K562 (cell line): ENCODE measurements around the gene COL8A2. TPM values are rescaled to one million over a fixed set of nuclear protein-coding genes. Genes with fewer than 3 reads are reported as not detected.
A peak's percentile ranks its signal among the peaks of the same experiment; 100 is the strongest.

Experiments used
- ATAC-seq: fragments of 200-7000 bp; cut with Tn5 transposase; 3 replicates; pipeline ENCODE4 v1.9.1; 2020; ENCODE audit warnings: moderate library complexity
- BruUV-seq: library from RNA; stranded (reverse); fragments of 400-500 nt; replicated peaks from 2 replicates; lab custom pipeline; 2021; lab: Mats Ljungman, UMichigan
- CTCF ChIA-PET: fragments of 300-600 bp; formaldehyde crosslinking; extraction: SDS; loops from one replicate; lab custom pipeline; 2021; ENCODE audit warnings: low intra/inter-chr PET ratio; lab: Yijun Ruan, JAX
- POLR2A ChIA-PET: fragments of 300-600, 350-650 bp; sonication (Branson Sonifier 250); formaldehyde crosslinking; extraction: SDS; loops from one replicate; lab custom pipeline; 2021; ENCODE audit warnings: antibody characterized with exemption, inconsistent platforms; lab: Yijun Ruan, JAX
- DNase-seq, 4 experiments: peaks; one replicate each; pipeline versions ENCODE4 v3.0.0 to v3.0.0-alpha.2; 2011 to 2018; ENCODE audit warnings: low spot score in 3 of 4, mixed read lengths in 3 of 4; ENCODE audit errors: extremely low read depth in 1 of 4
- FAIRE-seq: peaks from 2 replicates; lab custom pipeline; 2011; peaks lifted over from hg19 to GRCh38; lab: Jason Lieb, UNC
- H2AFZ ChIP-seq: 2 replicates; pipeline ENCODE4 v1.6.0; 2011; ENCODE audit warnings: low read depth, low read length, control low read depth, inconsistent platforms
- H3K27ac ChIP-seq: fragments of 200-600 bp; 3 replicates; pipeline ENCODE4 v1.8.0; 2011; ENCODE audit warnings: low read depth, mild to moderate bottlenecking, control low read depth, inconsistent platforms, low read length, moderate library complexity, mixed read lengths; ENCODE audit errors: extremely low read depth
- H3K27me3 ChIP-seq, 2 experiments: fragments of 300-600 bp in 1 of 2; 2 replicates in 1 of 2; 3 replicates in 1 of 2; pipeline versions ENCODE4 v1.6.0 to v1.8.0; 2011; ENCODE audit warnings: inconsistent platforms in 2 of 2, low read length in 2 of 2, mild to moderate bottlenecking in 1 of 2, mixed read lengths in 1 of 2, moderate library complexity in 1 of 2; ENCODE audit not compliant: control insufficient read depth in 2 of 2, insufficient read depth in 2 of 2
- H3K36me3 ChIP-seq: fragments of 300-600 bp; 3 replicates; pipeline ENCODE4 v1.8.0; 2011; ENCODE audit warnings: mild to moderate bottlenecking, low read length, inconsistent platforms; ENCODE audit not compliant: control insufficient read depth, insufficient read depth
- H3K4me1 ChIP-seq, 2 experiments: fragments of 200-600 bp in 1 of 2; replicated peaks in 1 of 2; 2 replicates in 1 of 2; 3 replicates in 1 of 2; pipeline versions ENCODE4 v1.5.1 to v1.8.0; 2011; ENCODE audit warnings: inconsistent platforms in 2 of 2, low read length in 2 of 2, mild to moderate bottlenecking in 1 of 2, mixed read lengths in 1 of 2, moderate library complexity in 1 of 2; ENCODE audit not compliant: control insufficient read depth in 2 of 2, insufficient read depth in 2 of 2
- H3K4me2 ChIP-seq: 2 replicates; pipeline ENCODE4 v1.6.1; 2011; ENCODE audit warnings: low read length, control low read depth, inconsistent platforms, mixed read lengths; ENCODE audit not compliant: insufficient read depth
- H3K4me3 ChIP-seq: fragments of 200-600 bp; sonication (generic), shearing (Covaris generic); 2 replicates; pipeline ENCODE4 v1.5.1; 2016; ENCODE audit warnings: control low read depth, inconsistent platforms
- H3K79me2 ChIP-seq: fragments of 200-600 bp; 3 replicates; pipeline ENCODE4 v1.8.0; 2011; ENCODE audit warnings: low read length, inconsistent platforms; ENCODE audit not compliant: control insufficient read depth, insufficient read depth
- H3K9ac ChIP-seq, 2 experiments: 2 replicates each; pipeline versions ENCODE4 v1.6.0 to v1.6.1; 2011; ENCODE audit warnings: low read depth in 2 of 2, low read length in 2 of 2, control low read depth in 1 of 2, inconsistent platforms in 1 of 2, mild to moderate bottlenecking in 1 of 2, mixed read lengths in 1 of 2; ENCODE audit not compliant: insufficient read depth in 1 of 2
- H3K9me1 ChIP-seq: one replicate; pipeline ENCODE4 v1.6.0; 2011; ENCODE audit warnings: inconsistent platforms, mild to moderate bottlenecking, low read length, moderate library complexity; ENCODE audit not compliant: control insufficient read depth, insufficient read depth
- H3K9me3 ChIP-seq: replicated peaks from 2 replicates; pipeline ENCODE4 v1.5.1; 2011; ENCODE audit warnings: low read depth, low read length, inconsistent platforms; ENCODE audit not compliant: control insufficient read depth, insufficient read depth
- H4K20me1 ChIP-seq: replicated peaks from 2 replicates; pipeline ENCODE4 v1.6.1; 2011; ENCODE audit warnings: low read length, inconsistent platforms, mixed read lengths; ENCODE audit not compliant: control insufficient read depth, insufficient read depth
- ATF1 ChIP-seq, 2 experiments: fragments of 450-650 bp in 1 of 2; IDR thresholded peaks; 2 replicates each; pipeline ENCODE4 v1.6.1; 2016; ENCODE audit warnings: missing compliant biosample characterization in 1 of 2, missing genetic modification characterization in 1 of 2
- KLF1 ChIP-seq: fragments of 450-650 bp; IDR thresholded peaks from 2 replicates; pipeline ENCODE4 v1.6.1; 2016; ENCODE audit warnings: missing genetic modification characterization, missing compliant biosample characterization
- POLR3A ChIP-seq: IDR thresholded peaks from 2 replicates; pipeline ENCODE4 v1.6.1; 2011; ENCODE audit warnings: borderline replicate concordance, mild to moderate bottlenecking, moderate library complexity; ENCODE audit not compliant: insufficient read length, insufficient read depth; ENCODE audit errors: extremely low read depth
- PTTG1 ChIP-seq: fragments of 450-650 bp; IDR thresholded peaks from 2 replicates; pipeline ENCODE4 v1.6.1; 2016; ENCODE audit warnings: low read depth, mild to moderate bottlenecking, missing genetic modification characterization, missing compliant biosample characterization
- RAD51 ChIP-seq: fragments of 450-650 bp; IDR thresholded peaks from 2 replicates; pipeline ENCODE4 v1.7.1; 2016; ENCODE audit warnings: low read depth, mild to moderate bottlenecking, borderline replicate concordance
- STAG1 ChIP-seq: sonication (generic); formaldehyde crosslinking; IDR thresholded peaks from 2 replicates; pipeline ENCODE4 v1.5.0; 2020; ENCODE audit warnings: missing genetic modification reagents, borderline replicate concordance
- TCFL5 ChIP-seq: fragments of 250-450 bp; sonication (Bioruptor Pico); conservative IDR thresholded peaks from 2 replicates; pipeline ENCODE4 v1.6.1; 2021; ENCODE audit warnings: mild to moderate bottlenecking, moderate library complexity, matching md5 sums
- ZFP36 ChIP-seq: fragments of 150-350 bp; IDR thresholded peaks from 2 replicates; pipeline ENCODE4 v1.6.1; 2018; ENCODE audit warnings: low read length, low read depth; ENCODE audit not compliant: partially characterized antibody
- ZNF263 ChIP-seq: sonication (generic); formaldehyde crosslinking; IDR thresholded peaks from 2 replicates; pipeline ENCODE4 v1.8.0; 2022; ENCODE audit warnings: mild to moderate bottlenecking, missing genetic modification reagents, borderline replicate concordance
- WGBS: fragments of 100-300 bp; shearing (Covaris generic); methylation state at CpG from one replicate; pipeline ENCODE4 v1.1.6; 2016; ENCODE audit warnings: low coverage, mixed read lengths; ENCODE audit not compliant: insufficient coverage; ENCODE audit errors: missing lambda C conversion rate; 5-methylcytosine and 5-hydroxymethylcytosine counted together
- in situ Hi-C: fragments of 300-500 bp; cut with MboI; formaldehyde crosslinking; loops from 4 replicates; pipeline ENCODE4 v1.15.0; 2018; ENCODE audit warnings: inconsistent platforms, mixed read lengths
- intact Hi-C: fragments of 100-400 bp; cut with micrococcal nuclease; formaldehyde crosslinking; loops from 2 replicates; pipeline ENCODE4 v1.14.2; 2022
- polyA plus RNA-seq, 8 experiments: library from polyadenylated mRNA; depleted of rRNA in 4 of 8; stranded (reverse) in 5 of 8; unstranded in 3 of 8; fragments of >200 nt; fragmentation: Nextera tagmentation in 2 of 8; fragmentation: Illumina TruSeq in 1 of 8; extraction: Ambion mirVana in 2 of 8; extraction: Trizol in 1 of 8; gene quantifications; 2 replicates each; pipeline versions ENCODE4 v1.2.1 to v1.2.3, GENCODE V29; 2011 to 2014; ENCODE audit warnings: inconsistent platforms in 1 of 8, missing spikeins in 1 of 8
- total RNA-seq, 7 experiments: library from RNA; depleted of rRNA in 6 of 7; stranded (reverse); fragments of >200 nt in 6 of 7; fragmentation: Illumina TruSeq in 2 of 7; extraction: Trizol in 2 of 7; gene quantifications; 2 replicates each; pipeline versions ENCODE4 v1.2.1 to v1.2.3, GENCODE V29; 2011 to 2021; ENCODE audit warnings: low replicate concordance in 1 of 7
- TF ChIP-seq, protein P1 (sequence below): sonication (generic); formaldehyde crosslinking; IDR thresholded peaks from 2 replicates; pipeline ENCODE4 v1.9.0; 2022; ENCODE audit warnings: mild to moderate bottlenecking, missing genetic modification reagents

Gene COL8A2
- total and polyA plus RNA-seq, 9 of the 15 experiments (the other 6 are each of a cell fraction or from before 2014, with no cell fraction given), result 0.03 to 0.14 (median 0.04) TPM; not detected in 5

GRCh38 chr1:36112823-36113222 lies 12.2 kb downstream of the COL8A2 start:
- POLR2A ChIA-PET, result interaction anchor here (0.8 to 1.3 kb wide), 4 partner anchors 18 to 274 kb away, joined by 3 to 5 read pairs (median 4); no protein-coding TSS in a partner anchor
- H3K4me3 ChIP-seq, result no peak overlapping the region
- no peak for ATAC-seq
- no peaks in the 10 kb centered on the region for H3K27me3 ChIP-seq
- no TSS peak for BruUV-seq
- 0 out of 2 replicates have a peak overlapping the region, but pooled peaks have one; percentile 21 for H2AFZ ChIP-seq
- FAIRE-seq, result no peak
- no peaks in the 10 kb centered on the region; the same call in 1 of the 2 replicates for H4K20me1 ChIP-seq
- no peaks in the 10 kb centered on the region for H3K36me3 ChIP-seq
- no peak for DNase-seq
- intact Hi-C loops (no loop called here), in situ Hi-C loops (no loop called here)
- CTCF ChIA-PET, result no interaction called here
- H3K79me2 ChIP-seq, result no peaks in the 10 kb centered on the region
- TF ChIP-seq, protein P1, sequence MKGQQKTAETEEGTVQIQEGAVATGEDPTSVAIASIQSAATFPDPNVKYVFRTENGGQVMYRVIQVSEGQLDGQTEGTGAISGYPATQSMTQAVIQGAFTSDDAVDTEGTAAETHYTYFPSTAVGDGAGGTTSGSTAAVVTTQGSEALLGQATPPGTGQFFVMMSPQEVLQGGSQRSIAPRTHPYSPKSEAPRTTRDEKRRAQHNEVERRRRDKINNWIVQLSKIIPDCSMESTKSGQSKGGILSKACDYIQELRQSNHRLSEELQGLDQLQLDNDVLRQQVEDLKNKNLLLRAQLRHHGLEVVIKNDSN (CRISPR knock-in tag), result peak; percentile 23; the same call in 1 of the 2 replicates
- TF ChIP-seq ZFP36 (peak; percentile 84), TCFL5 (CRISPR knock-in tag) (no peak)
- WGBS, result 37% methylated on average over 9 of the region's 9 CpGs
- H3K9me3 ChIP-seq, result no peaks in the 10 kb centered on the region
- 0 out of 4 replicates have a peak overlapping the region, but pooled peaks of 1 of the 2 experiments have one; percentile 42 for H3K9ac ChIP-seq
- H3K27ac ChIP-seq, result no peak overlapping the region
- no peak overlapping the region for H3K4me2 ChIP-seq
- no peaks in the 10 kb centered on the region for H3K9me1 ChIP-seq
- peaks cover 0 to 20% of the 10 kb centered on the region in 2 experiments; a peak in 3 of 5 replicates for H3K4me1 ChIP-seq

DNA sequence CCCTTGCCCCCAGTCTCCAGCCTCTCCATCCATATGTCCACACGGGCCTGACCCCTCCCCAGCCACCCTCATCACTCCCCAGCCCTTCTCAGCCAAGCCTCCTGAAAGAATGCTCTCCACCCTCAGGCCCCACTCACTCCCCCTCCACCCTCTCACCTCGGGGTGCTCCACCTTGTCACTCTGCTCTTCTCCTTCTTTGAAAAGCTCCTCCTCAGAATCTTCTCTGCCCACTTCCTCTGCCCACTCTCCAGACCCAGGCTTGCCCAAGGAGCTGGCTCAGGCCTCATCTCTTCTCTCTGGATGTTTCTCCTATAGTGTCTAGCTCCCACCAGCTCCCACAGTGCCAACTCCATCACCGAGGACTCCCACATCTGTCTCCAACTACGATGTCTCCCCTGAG lies 13.9 kb downstream of the COL8A2 start:
- WGBS, result 11% methylated on average over 4 of the region's 4 CpGs
- Histone ChIP-seq H4K20me1 (no peaks in the 10 kb centered on the region), H3K27me3 (no peaks in the 10 kb centered on the region), H3K4me2 (no peak overlapping the region), H3K27ac (no peak overlapping the region), H3K9me3 (no peaks in the 10 kb centered on the region), H3K36me3 (no peaks in the 10 kb centered on the region), H3K9ac (no peak overlapping the region; a peak in 1 of 4 replicates), H3K4me1 (peaks cover 0 to 32% of the 10 kb centered on the region in 2 experiments; a peak in 3 of 5 replicates), H3K79me2 (no peaks in the 10 kb centered on the region), H3K4me3 (no peak overlapping the region), H2AFZ (no peak overlapping the region), H3K9me1 (no peaks in the 10 kb centered on the region)
- intact Hi-C loops, result no loop called here
- ChIA-PET CTCF (no interaction called here), POLR2A (interaction anchor here (0.6 to 1.8 kb wide), 5 partner anchors 8 to 382 kb away, joined by 3 to 5 read pairs (median 3); no protein-coding TSS in a partner anchor)
- no peak for ATAC-seq
- in situ Hi-C loops, result no loop called here
- DNase-seq, result no peak
- no peak for FAIRE-seq
- BruUV-seq, result no TSS peak
- TF ChIP-seq KLF1 (tag) (no peak), PTTG1 (tag) (no peak), ZNF263 (peak; percentile 59), POLR3A (no peak), STAG1 (CRISPR knock-in tag) (no peak), RAD51 (no peak), ATF1 (CRISPR knock-in tag; IDR thresholded peaks at IDR 0.05) (no peak), ATF1 (tag; IDR thresholded peaks at IDR 0.05) (no peak)
